ENCODE results near the gene UBE2D1. TPM values are rescaled to one million over a fixed set of nuclear protein-coding genes. Genes with fewer than 3 reads are reported as not detected.

UBE2D1 gene
- total RNA-seq, 1 donor from 2014 or later = 56.6 TPM

DNA sequence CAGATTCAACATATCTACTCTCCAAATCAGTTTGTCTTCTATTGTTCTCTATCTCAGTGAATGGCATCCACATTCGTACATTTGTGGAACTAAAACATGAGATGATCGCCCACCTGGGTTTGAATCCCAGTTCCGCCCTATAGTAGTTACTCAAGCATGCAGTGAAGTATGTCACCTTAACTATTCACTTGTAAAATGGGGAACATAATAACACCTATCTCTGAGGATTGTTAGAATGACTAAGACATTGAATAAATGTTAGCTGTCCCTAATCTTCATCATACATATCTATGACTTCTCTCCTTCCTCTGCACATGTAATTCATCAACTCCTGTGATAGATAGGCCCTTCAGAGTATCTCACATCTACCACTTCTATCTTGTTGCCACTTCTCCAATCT, 24.7 kb downstream of the UBE2D1 start:
- no peak overlapping the region for H3K27ac Mint-ChIP-seq

DNA sequence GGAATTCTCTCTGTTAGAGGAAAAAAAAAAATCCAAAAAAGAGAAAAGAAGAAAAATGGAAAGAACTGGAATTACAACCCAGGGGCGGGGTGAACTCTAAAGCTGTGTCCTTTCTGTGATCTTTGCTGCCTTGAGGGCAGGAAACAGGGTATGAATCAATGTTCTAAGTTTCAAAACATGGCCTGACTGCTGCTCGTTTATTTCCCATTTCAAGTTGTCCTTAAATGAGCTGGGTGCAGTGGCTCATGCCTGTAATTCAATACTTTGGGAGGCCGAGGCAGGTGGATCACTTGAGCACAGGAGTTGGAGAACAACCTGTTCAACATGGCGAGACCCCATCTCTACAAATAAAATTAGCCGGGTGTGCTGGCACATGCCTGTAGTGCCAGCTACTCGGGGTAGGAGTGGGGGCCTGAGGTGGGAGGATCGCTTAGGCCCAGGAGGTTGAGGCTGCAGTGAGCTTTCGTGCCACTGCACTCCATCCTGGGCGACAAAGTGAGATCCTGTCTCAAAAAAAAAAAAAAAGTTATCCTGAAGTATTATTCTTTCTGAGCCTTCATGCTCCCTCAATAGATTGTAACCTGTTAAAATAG, 25.7 kb downstream of the UBE2D1 start:
- no peak overlapping the region for H3K27ac Mint-ChIP-seq
- no peaks in the 10 kb centered on the region for H3K27me3 Mint-ChIP-seq (ENCODE audit: insufficient read depth, low read depth)
- H3K9me3 Mint-ChIP-seq = no peaks in the 10 kb centered on the region
- no peak overlapping the region for H3K27ac ChIP-seq
- no peaks in the 10 kb centered on the region for H3K4me1 ChIP-seq
- peaks cover 32% of the 10 kb centered on the region for H3K79me2 ChIP-seq (ENCODE audit: low read depth)
- no peak overlapping the region for H3K4me2 ChIP-seq
- H3K4me1 Mint-ChIP-seq = peaks cover 3% of the 10 kb centered on the region
- TF ChIP-seq EZH2phosphoT487 (IDR thresholded peaks at IDR 0.05) (no peak), EZH2 (IDR thresholded peaks at IDR 0.05) (no peak)
- TF ChIP-seq, protein P1, sequence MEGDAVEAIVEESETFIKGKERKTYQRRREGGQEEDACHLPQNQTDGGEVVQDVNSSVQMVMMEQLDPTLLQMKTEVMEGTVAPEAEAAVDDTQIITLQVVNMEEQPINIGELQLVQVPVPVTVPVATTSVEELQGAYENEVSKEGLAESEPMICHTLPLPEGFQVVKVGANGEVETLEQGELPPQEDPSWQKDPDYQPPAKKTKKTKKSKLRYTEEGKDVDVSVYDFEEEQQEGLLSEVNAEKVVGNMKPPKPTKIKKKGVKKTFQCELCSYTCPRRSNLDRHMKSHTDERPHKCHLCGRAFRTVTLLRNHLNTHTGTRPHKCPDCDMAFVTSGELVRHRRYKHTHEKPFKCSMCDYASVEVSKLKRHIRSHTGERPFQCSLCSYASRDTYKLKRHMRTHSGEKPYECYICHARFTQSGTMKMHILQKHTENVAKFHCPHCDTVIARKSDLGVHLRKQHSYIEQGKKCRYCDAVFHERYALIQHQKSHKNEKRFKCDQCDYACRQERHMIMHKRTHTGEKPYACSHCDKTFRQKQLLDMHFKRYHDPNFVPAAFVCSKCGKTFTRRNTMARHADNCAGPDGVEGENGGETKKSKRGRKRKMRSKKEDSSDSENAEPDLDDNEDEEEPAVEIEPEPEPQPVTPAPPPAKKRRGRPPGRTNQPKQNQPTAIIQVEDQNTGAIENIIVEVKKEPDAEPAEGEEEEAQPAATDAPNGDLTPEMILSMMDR (IDR thresholded peaks at IDR 0.05) = no peak
- no peaks in the 10 kb centered on the region for H3K36me3 Mint-ChIP-seq
- H3F3A ChIP-seq (ENCODE audit: low read depth) = no peaks in the 10 kb centered on the region
- peaks cover 3% of the 10 kb centered on the region for H3K36me3 ChIP-seq
- H3K9ac ChIP-seq = no peak overlapping the region
- H2AFZ ChIP-seq (replicated peaks) = no peak overlapping the region
- H3K4me3 Mint-ChIP-seq = no peak overlapping the region
- H4K20me1 ChIP-seq (ENCODE audit: low read depth) = peaks cover 6% of the 10 kb centered on the region
- no peaks in the 10 kb centered on the region for H3K9me3 ChIP-seq (ENCODE audit: low read depth)
- H3K27me3 ChIP-seq = no peaks in the 10 kb centered on the region
- H3K4me3 ChIP-seq = no peak overlapping the region
- no peak for DNase-seq (ENCODE audit: low spot score)

More for the DNA sequence above, 24.7 kb downstream of the UBE2D1 start:
- Histone ChIP-seq H3K9me3 (ENCODE audit: low read depth) (no peaks in the 10 kb centered on the region), H3K4me2 (no peak overlapping the region), H3K9ac (no peak overlapping the region), H3K27ac (no peak overlapping the region), H2AFZ (replicated peaks) (no peak overlapping the region), H3K4me1 (no peaks in the 10 kb centered on the region), H3F3A (ENCODE audit: low read depth) (no peaks in the 10 kb centered on the region), H3K4me3 (no peak overlapping the region), H4K20me1 (ENCODE audit: low read depth) (peaks cover 6% of the 10 kb centered on the region), H3K36me3 (peaks cover 3% of the 10 kb centered on the region), H3K79me2 (ENCODE audit: low read depth) (peaks cover 39% of the 10 kb centered on the region), H3K27me3 (no peaks in the 10 kb centered on the region)
- TF ChIP-seq EZH2 (IDR thresholded peaks at IDR 0.05) (no peak), EZH2phosphoT487 (IDR thresholded peaks at IDR 0.05) (no peak)
- TF ChIP-seq, protein P1 (IDR thresholded peaks at IDR 0.05) = no peak
- Mint-ChIP-seq H3K4me3 (no peak overlapping the region), H3K27me3 (ENCODE audit: insufficient read depth, low read depth) (no peaks in the 10 kb centered on the region), H3K9me3 (no peaks in the 10 kb centered on the region), H3K4me1 (peaks cover 3% of the 10 kb centered on the region), H3K36me3 (no peaks in the 10 kb centered on the region)
- DNase-seq (ENCODE audit: low spot score) = no peak

DNA sequence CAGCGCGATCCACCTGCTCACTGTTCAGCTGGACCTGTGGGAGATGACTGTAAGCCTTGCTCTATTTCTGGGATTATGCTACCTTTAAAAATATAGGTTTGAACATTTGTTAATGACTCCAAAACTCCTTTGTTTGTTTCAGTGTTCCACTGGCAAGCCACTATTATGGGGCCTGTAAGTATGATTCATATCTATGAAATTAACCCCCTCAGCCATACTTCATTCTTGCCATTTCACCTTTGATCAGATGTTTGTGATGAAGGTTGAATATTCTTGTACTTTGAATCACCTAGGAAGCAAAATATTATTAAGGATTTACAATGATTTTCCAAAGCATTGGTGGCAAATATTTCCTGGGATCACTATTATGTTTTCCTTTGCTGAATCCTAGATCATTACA, 26.5 kb downstream of the UBE2D1 start:
- Mint-ChIP-seq H3K36me3 (no peaks in the 10 kb centered on the region), H3K4me1 (peaks cover 3% of the 10 kb centered on the region), H3K27me3 (ENCODE audit: insufficient read depth, low read depth) (no peaks in the 10 kb centered on the region), H3K9me3 (no peaks in the 10 kb centered on the region), H3K4me3 (no peak overlapping the region), H3K27ac (no peak overlapping the region)
- no peak for DNase-seq (ENCODE audit: low spot score)
- Histone ChIP-seq H3K36me3 (peaks cover 3% of the 10 kb centered on the region), H3K4me2 (no peak overlapping the region), H3K4me3 (no peak overlapping the region), H3K9ac (no peak overlapping the region), H4K20me1 (ENCODE audit: low read depth) (peaks cover 6% of the 10 kb centered on the region), H3K27me3 (no peaks in the 10 kb centered on the region), H3F3A (ENCODE audit: low read depth) (no peaks in the 10 kb centered on the region), H3K9me3 (ENCODE audit: low read depth) (no peaks in the 10 kb centered on the region), H2AFZ (replicated peaks) (no peak overlapping the region), H3K27ac (no peak overlapping the region), H3K4me1 (no peaks in the 10 kb centered on the region), H3K79me2 (ENCODE audit: low read depth) (peaks cover 23% of the 10 kb centered on the region)
- no peak for TF ChIP-seq EZH2phosphoT487 (IDR thresholded peaks at IDR 0.05)
- TF ChIP-seq, protein P1 (IDR thresholded peaks at IDR 0.05) = no peak
- no peak for TF ChIP-seq EZH2 (IDR thresholded peaks at IDR 0.05)

All from neural progenitor cell (in vitro differentiated cells).